Type B pancreatic cell (in vitro differentiated cells): ENCODE measurements around the gene AAR2. TPM values are rescaled to one million over a fixed set of nuclear protein-coding genes. Genes with fewer than 3 reads are reported as not detected.

ENCODE experiments used
- DNase-seq: peaks from one replicate; pipeline ENCODE4 v3.0.0; 2021; ENCODE audit warnings: mixed read lengths; ENCODE audit not compliant: unreplicated experiment; ENCODE audit errors: extremely low spot score
- H3K27ac Mint-ChIP-seq: 2 replicates; pipeline ENCODE4 v1.8.0; 2021; ENCODE audit warnings: mild to moderate bottlenecking, mixed read lengths
- H3K27me3 Mint-ChIP-seq: 2 replicates; pipeline ENCODE4 v1.8.0; 2021; ENCODE audit warnings: mixed read lengths
- H3K36me3 Mint-ChIP-seq: 2 replicates; pipeline ENCODE4 v1.8.0; 2021; ENCODE audit warnings: mixed read lengths
- H3K4me1 Mint-ChIP-seq: one replicate; pipeline ENCODE4 v1.8.0; 2021; ENCODE audit warnings: mixed read lengths; ENCODE audit not compliant: unreplicated experiment
- H3K4me3 Mint-ChIP-seq: 2 replicates; pipeline ENCODE4 v1.8.0; 2021; ENCODE audit warnings: mild to moderate bottlenecking, mixed read lengths
- H3K9me3 Mint-ChIP-seq: 2 replicates; pipeline ENCODE4 v1.8.0; 2021; ENCODE audit warnings: mixed read lengths
- CTCF ChIP-seq: fragments of 200-600 bp; sonication (generic); conservative IDR thresholded peaks from 2 replicates; pipeline ENCODE4 v1.5.0; 2021; ENCODE audit warnings: antibody characterized with exemption, mild to moderate bottlenecking
- total RNA-seq: library from RNA; stranded (reverse); gene quantifications from 2 replicates; pipeline ENCODE4 v1.2.1, GENCODE V29; 2021; ENCODE audit warnings: low replicate concordance

Gene AAR2
- total RNA-seq, 1 donor from 2014 or later = 27.0 TPM

GRCh38 chr20:36252511-36252910 lies 16.2 kb downstream of the AAR2 start:
- no peak for DNase-seq
- Mint-ChIP-seq H3K4me1 (no peaks in the 10 kb centered on the region), H3K27ac (no peak overlapping the region), H3K4me3 (no peak overlapping the region), H3K27me3 (no peaks in the 10 kb centered on the region), H3K9me3 (no peaks in the 10 kb centered on the region), H3K36me3 (peaks cover 11% of the 10 kb centered on the region)
- TF ChIP-seq CTCF = no peak

DNA sequence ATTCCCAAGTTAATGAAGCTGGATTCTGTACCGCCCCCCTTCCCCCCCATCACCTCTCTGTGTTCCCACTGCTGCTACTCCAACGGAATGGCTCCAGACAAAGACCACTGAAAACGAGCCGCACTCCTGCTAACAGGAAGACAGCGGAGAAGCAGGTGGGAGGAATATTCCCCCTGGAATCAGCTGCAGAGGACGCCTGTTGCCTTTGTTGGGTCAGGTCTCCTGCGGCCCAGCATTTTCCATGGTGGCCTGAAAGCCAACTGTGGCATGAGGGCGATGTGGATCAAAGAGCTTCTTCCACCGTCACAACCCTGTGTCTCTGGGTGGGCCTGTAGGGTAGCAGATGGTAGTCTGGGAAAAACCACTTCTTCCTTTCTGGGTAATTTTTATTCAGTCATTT lies 16.8 kb downstream of the AAR2 start:
- H3K27me3 Mint-ChIP-seq = no peaks in the 10 kb centered on the region
- no peaks in the 10 kb centered on the region for H3K9me3 Mint-ChIP-seq
- DNase-seq = no peak
- no peak overlapping the region for H3K4me3 Mint-ChIP-seq
- TF ChIP-seq CTCF = no peak
- no peak overlapping the region for H3K27ac Mint-ChIP-seq
- H3K4me1 Mint-ChIP-seq = no peaks in the 10 kb centered on the region
- H3K36me3 Mint-ChIP-seq = peaks cover 8% of the 10 kb centered on the region

- Mint-ChIP-seq H3K36me3 (peaks cover 6% of the 10 kb centered on the region), H3K9me3 (no peaks in the 10 kb centered on the region), H3K27me3 (no peaks in the 10 kb centered on the region), H3K4me1 (no peaks in the 10 kb centered on the region), H3K27ac (no peak overlapping the region), H3K4me3 (no peak overlapping the region)
- no peak for TF ChIP-seq CTCF
- no peak for DNase-seq
These were observed 17.8 kb downstream of the AAR2 start for GRCh38 chr20:36254076-36254475.

DNA sequence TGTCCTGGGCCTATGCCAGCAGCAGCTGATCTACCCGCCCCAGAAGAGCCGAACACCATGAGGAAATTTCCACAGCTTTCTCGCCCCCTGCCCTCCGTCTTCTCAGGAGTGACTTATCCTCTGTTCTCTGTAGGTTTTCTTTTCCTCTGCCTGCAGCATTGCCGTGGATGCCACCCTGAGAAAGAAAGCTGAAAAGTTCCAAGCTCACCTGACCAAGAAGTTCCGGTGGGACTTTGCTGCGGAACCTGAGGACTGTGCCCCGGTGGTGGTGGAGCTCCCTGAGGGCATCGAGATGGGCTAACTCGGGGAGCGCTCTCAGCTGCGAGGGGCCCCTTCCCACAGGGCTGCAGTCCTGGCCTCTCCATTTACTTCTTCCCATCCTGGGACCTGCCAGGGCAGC lies 19.2 kb downstream of the AAR2 start:
- Mint-ChIP-seq H3K4me3 (no peak overlapping the region), H3K27me3 (no peaks in the 10 kb centered on the region), H3K4me1 (no peaks in the 10 kb centered on the region), H3K36me3 (peaks cover 6% of the 10 kb centered on the region), H3K27ac (no peak overlapping the region), H3K9me3 (no peaks in the 10 kb centered on the region)
- no peak for TF ChIP-seq CTCF
- DNase-seq = no peak

DNA sequence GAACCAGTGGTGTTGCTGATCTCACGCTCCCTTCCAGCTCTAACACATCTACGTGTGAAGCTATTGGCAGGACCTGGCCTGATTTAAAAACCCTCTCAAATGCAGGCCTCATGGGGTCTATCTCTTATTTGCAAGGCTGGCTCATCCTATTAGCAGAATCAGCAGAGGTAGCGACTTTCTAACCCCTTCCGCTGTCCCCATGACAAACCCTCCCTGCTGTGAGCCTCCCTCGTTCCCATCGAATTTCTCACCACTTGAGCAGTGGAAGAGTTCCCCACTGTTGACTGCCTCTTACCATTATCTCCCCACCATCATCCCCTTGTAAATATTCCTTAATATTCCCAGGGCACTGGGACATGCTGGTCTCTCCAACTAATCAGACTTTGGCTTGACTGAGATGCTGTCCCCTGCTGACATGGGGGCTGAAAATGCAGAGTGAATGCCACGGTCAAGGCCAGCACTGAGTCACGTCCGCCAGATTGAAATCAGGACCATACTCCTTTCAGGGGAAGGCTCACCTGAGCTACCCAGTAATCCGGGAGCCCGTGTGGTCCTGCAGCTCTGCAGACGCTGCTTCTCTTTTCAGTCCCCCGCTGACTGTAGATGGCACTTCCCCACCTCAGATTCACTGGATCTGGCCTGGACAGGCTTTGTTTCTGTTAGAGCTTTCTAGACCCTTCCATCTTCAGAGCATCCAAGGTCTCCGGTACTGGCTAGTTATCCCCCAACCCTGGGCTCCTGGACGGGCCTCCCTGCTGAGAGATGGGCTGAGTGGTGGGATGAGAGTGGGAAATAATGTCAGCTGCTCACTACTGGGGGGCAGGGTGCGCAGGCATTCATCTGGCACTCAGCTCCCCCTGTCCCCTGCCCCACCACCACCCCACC lies 23.1 kb downstream of the AAR2 start:
- no peak for TF ChIP-seq CTCF
- Mint-ChIP-seq H3K27ac (no peak overlapping the region), H3K4me1 (no peaks in the 10 kb centered on the region), H3K9me3 (no peaks in the 10 kb centered on the region), H3K27me3 (no peaks in the 10 kb centered on the region), H3K4me3 (no peak overlapping the region), H3K36me3 (no peaks in the 10 kb centered on the region)
- no peak for DNase-seq
